ENCODE data around the gene FRMD1. TPM values are rescaled to one million over a fixed set of nuclear protein-coding genes. Genes with fewer than 3 reads are reported as not detected.

The FRMD1 gene
- 7.6 TPM for total RNA-seq
- long read RNA-seq, partial matches to known transcripts, result 4 of 14 reads
- long read RNA-seq, other reads (novel, unspliced or antisense), result 8 of 14 reads

GRCh38 chr6:168078943-168079405, at the start of gene FRMD1:
TSS of gene FRMD1 (minus strand) at chr6:168079212. CDS start at chr6:168079094, 118 bp downstream.
- DNase-seq (ENCODE audit: low spot score), result no peak

- DNase-seq (ENCODE audit: low spot score), result peak; percentile 85
Observed at GRCh38 chr6:168128006-168128630, 49.1 kb upstream of the FRMD1 start.

- DNase-seq (ENCODE audit: low spot score), result peak; percentile 49
Observed at GRCh38 chr6:168127384-168127868, 48.4 kb upstream of the FRMD1 start.

GRCh38 chr6:168126566-168127383, 47.8 kb upstream of the FRMD1 start:
- peak; percentile 81 for DNase-seq (ENCODE audit: low spot score)

GRCh38 chr6:168125429-168126001, 46.5 kb upstream of the FRMD1 start:
- peak; percentile 83 for DNase-seq (ENCODE audit: low spot score)

GRCh38 chr6:168124921-168125320, 45.9 kb upstream of the FRMD1 start:
- DNase-seq (ENCODE audit: low spot score), result peak; percentile 49

- no peak for DNase-seq (ENCODE audit: low spot score)
Observed at GRCh38 chr6:168124158-168124557, 45.1 kb upstream of the FRMD1 start.

GRCh38 chr6:168123165-168123911, 44.3 kb upstream of the FRMD1 start:
- DNase-seq (ENCODE audit: low spot score), result peak; percentile 43

- peak; percentile 65 for DNase-seq (ENCODE audit: low spot score)
Observed at GRCh38 chr6:168122521-168122920, 43.5 kb upstream of the FRMD1 start.

- DNase-seq (ENCODE audit: low spot score), result peak; percentile 79
Observed at GRCh38 chr6:168122011-168122410, 43.0 kb upstream of the FRMD1 start.

- DNase-seq (ENCODE audit: low spot score), result peak; percentile 77
Observed at GRCh38 chr6:168121303-168121665, 42.3 kb upstream of the FRMD1 start.

- peak; percentile 77 for DNase-seq (ENCODE audit: low spot score)
Observed at GRCh38 chr6:168120390-168121302, 41.6 kb upstream of the FRMD1 start.

GRCh38 chr6:168119539-168119938, 40.5 kb upstream of the FRMD1 start:
- DNase-seq (ENCODE audit: low spot score), result no peak

GRCh38 chr6:168118935-168119334, 39.9 kb upstream of the FRMD1 start:
- DNase-seq (ENCODE audit: low spot score), result peak; percentile 60

- DNase-seq (ENCODE audit: low spot score), result no peak
Observed at GRCh38 chr6:168117942-168118341, 38.9 kb upstream of the FRMD1 start.

GRCh38 chr6:168116975-168117899, 38.2 kb upstream of the FRMD1 start:
- DNase-seq (ENCODE audit: low spot score), result peak; percentile 82

- DNase-seq (ENCODE audit: low spot score), result peak; percentile 80
Observed at GRCh38 chr6:168116438-168116974, 37.5 kb upstream of the FRMD1 start.

- DNase-seq (ENCODE audit: low spot score), result peak; percentile 65
Observed at GRCh38 chr6:168115748-168116437, 36.9 kb upstream of the FRMD1 start.
